SK-N-SH (cell line): ENCODE results near the gene KCNJ11. TPM values are rescaled to one million over a fixed set of nuclear protein-coding genes. Genes with fewer than 3 reads are reported as not detected.

Experiments
- CTCF ChIA-PET: fragments of 300-600, 350-600 bp; formaldehyde crosslinking; extraction: SDS; loops from one replicate; lab custom pipeline; 2021; lab: Yijun Ruan, JAX
- POLR2A ChIA-PET: fragments of 350-600 bp; sonication (Branson Sonifier 250); formaldehyde crosslinking; extraction: SDS; loops from one replicate; lab custom pipeline; 2020; ENCODE audit warnings: antibody characterized with exemption, inconsistent platforms; lab: Yijun Ruan, JAX
- DNase-seq: peaks from one replicate; pipeline ENCODE4 v3.0.0; 2012
- H2AFZ ChIP-seq: fragments of 200-600 bp; sonication (generic); 2 replicates; pipeline ENCODE4 v1.8.1; 2016; ENCODE audit warnings: antibody characterized with exemption, mild to moderate bottlenecking, low read depth
- H3F3A ChIP-seq: fragments of 200-600 bp; sonication (generic); replicated peaks from 2 replicates; pipeline ENCODE3; 2016; ENCODE audit warnings: antibody characterized with exemption, mild to moderate bottlenecking; ENCODE audit not compliant: insufficient read depth
- H3K27ac ChIP-seq, 2 experiments: fragments of 200-500 bp in 1 of 2; fragments of 200-600 bp in 1 of 2; sonication (Bioruptor generic) in 1 of 2; sonication (generic), shearing (Covaris generic) in 1 of 2; 2 replicates each; pipeline versions ENCODE4 v1.5.1 to v1.6.1; 2014 to 2016; ENCODE audit warnings: low read depth in 2 of 2, inconsistent platforms in 1 of 2, low read length in 1 of 2, mild to moderate bottlenecking in 1 of 2, mixed read lengths in 1 of 2
- H3K27me3 ChIP-seq: fragments of 200-600 bp; sonication (generic), shearing (Covaris generic); 2 replicates; pipeline ENCODE4 v1.6.1; 2016; ENCODE audit warnings: mixed run types; ENCODE audit not compliant: insufficient read depth
- H3K36me3 ChIP-seq, 2 experiments: fragments of 200-500 bp in 1 of 2; fragments of 200-600 bp in 1 of 2; sonication (Bioruptor generic) in 1 of 2; sonication (generic) in 1 of 2; replicated peaks in 1 of 2; 2 replicates each; pipeline versions ENCODE3 to v1.5.1; 2014 to 2016; ENCODE audit warnings: low read length in 1 of 2, mild to moderate bottlenecking in 1 of 2; ENCODE audit not compliant: insufficient read depth in 2 of 2, control insufficient read depth in 1 of 2
- H3K4me1 ChIP-seq, 2 experiments: fragments of 200-500 bp in 1 of 2; fragments of 200-600 bp in 1 of 2; sonication (Bioruptor generic) in 1 of 2; sonication (generic), shearing (Covaris generic) in 1 of 2; 2 replicates each; pipeline versions ENCODE4 v1.5.1 to v1.6.1; 2014 to 2016; ENCODE audit warnings: low read depth in 1 of 2, low read length in 1 of 2, mixed run types in 1 of 2; ENCODE audit not compliant: insufficient read depth in 2 of 2, control insufficient read depth in 1 of 2
- H3K4me2 ChIP-seq: fragments of 200-600 bp; sonication (generic), shearing (Covaris generic); 2 replicates; pipeline ENCODE4 v1.6.1; 2017; ENCODE audit warnings: mixed run types
- H3K4me3 ChIP-seq, 2 experiments: fragments of 200-500 bp in 1 of 2; fragments of 200-600 bp in 1 of 2; sonication (Bioruptor generic) in 1 of 2; sonication (generic), shearing (Covaris generic) in 1 of 2; 2 replicates each; pipeline versions ENCODE4 v1.5.1 to v1.8.1; 2014 to 2016; ENCODE audit warnings: low read depth in 2 of 2, inconsistent platforms in 1 of 2, low read length in 1 of 2, mild to moderate bottlenecking in 1 of 2, mixed read lengths in 1 of 2, moderate library complexity in 1 of 2
- H3K79me2 ChIP-seq: fragments of 200-600 bp; sonication (generic); 2 replicates; pipeline ENCODE4 v1.8.1; 2017; ENCODE audit warnings: mild to moderate bottlenecking; ENCODE audit not compliant: insufficient read depth
- H3K9ac ChIP-seq: fragments of 200-600 bp; sonication (generic); 2 replicates; pipeline ENCODE4 v1.6.1; 2017; ENCODE audit warnings: mixed run types
- H3K9me2 ChIP-seq: fragments of 200-600 bp; sonication (generic); 2 replicates; pipeline ENCODE4 v1.6.1; 2017; ENCODE audit warnings: mixed run types
- H3K9me3 ChIP-seq: fragments of 200-600 bp; sonication (generic); 2 replicates; pipeline ENCODE4 v1.6.1; 2017; ENCODE audit warnings: mixed run types, mild to moderate bottlenecking, moderate library complexity
- H4K20me1 ChIP-seq: fragments of 200-600 bp; sonication (generic); 2 replicates; pipeline ENCODE4 v1.6.1; 2017; ENCODE audit warnings: mild to moderate bottlenecking, mixed run types; ENCODE audit not compliant: insufficient read depth
- CHD2 ChIP-seq: fragments of 150-350 bp; IDR thresholded peaks from 2 replicates; pipeline ENCODE4 v1.6.1; 2018; ENCODE audit warnings: low read length; ENCODE audit not compliant: partially characterized antibody
- EZH2phosphoT487 ChIP-seq: fragments of 200-600 bp; sonication (generic); IDR thresholded peaks from 2 replicates; pipeline ENCODE4 v1.6.1; 2017; ENCODE audit warnings: low read depth, mixed run types, mild to moderate bottlenecking, antibody characterized with exemption, moderate library complexity, borderline replicate concordance
- IRF3 ChIP-seq: fragments of 150-350 bp; IDR thresholded peaks from 2 replicates; pipeline ENCODE4 v1.6.1; 2016; ENCODE audit warnings: mild to moderate bottlenecking, low read depth, low read length
- JUND ChIP-seq: IDR thresholded peaks from 2 replicates; pipeline ENCODE4 v1.4.0; 2012
- SIN3A ChIP-seq: IDR thresholded peaks from 2 replicates; pipeline ENCODE4 v1.6.1; 2012; ENCODE audit warnings: low read depth, mild to moderate bottlenecking, low read length, moderate library complexity, borderline replicate concordance
- TAF1 ChIP-seq: IDR thresholded peaks from 2 replicates; pipeline ENCODE4 v1.6.1; 2012; ENCODE audit warnings: low read depth, mild to moderate bottlenecking, low read length, moderate library complexity, borderline replicate concordance
- TEAD4 ChIP-seq: IDR thresholded peaks from 2 replicates; pipeline ENCODE4 v1.4.0; 2012; ENCODE audit warnings: mild to moderate bottlenecking, borderline replicate concordance; ENCODE audit not compliant: insufficient read depth
- USF1 ChIP-seq: IDR thresholded peaks from 2 replicates; pipeline ENCODE4 v1.4.0; 2012; ENCODE audit warnings: low read depth, borderline replicate concordance
- YY1 ChIP-seq: IDR thresholded peaks from 2 replicates; pipeline ENCODE4 v1.4.0; 2012; ENCODE audit warnings: low read depth, mild to moderate bottlenecking
- WGBS: methylation state at CpG from one replicate; pipeline ENCODE4 v1.1.6; 2017; ENCODE audit warnings: low lambda C conversion rate; 5-methylcytosine and 5-hydroxymethylcytosine counted together
- polyA plus RNA-seq, 3 experiments: library from polyadenylated mRNA; depleted of rRNA; stranded (reverse); fragments of >200 nt; gene quantifications; 2 replicates each; pipeline ENCODE4 v1.2.3, GENCODE V29; 2012
- TF ChIP-seq, protein P1 (sequence below): IDR thresholded peaks from 2 replicates; pipeline ENCODE4; 2012

KCNJ11 gene
- polyA plus RNA-seq, 1 of the 3 experiments (the other 2 are of a cell fraction) = 0.23 TPM

DNA sequence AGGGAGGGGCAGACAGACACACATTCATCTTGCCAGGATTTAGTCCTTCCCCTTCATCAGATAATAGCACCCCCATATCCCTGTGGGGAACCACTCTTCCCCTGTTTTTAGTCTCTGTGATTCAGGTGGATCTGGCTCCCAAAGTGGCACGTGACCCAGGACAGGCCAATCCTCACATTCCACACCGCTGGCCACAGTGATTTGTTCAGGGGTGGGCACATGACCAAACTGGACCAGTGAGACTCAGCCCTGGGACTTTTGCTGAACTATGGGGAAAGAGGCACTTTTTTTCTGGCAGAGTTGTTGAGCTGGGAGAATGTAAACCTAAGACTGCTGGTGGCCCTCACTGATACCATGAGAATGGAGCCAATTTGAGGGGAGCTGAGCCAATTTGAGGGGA, 19.1 kb upstream of the KCNJ11 start:
- CTCF ChIA-PET = interaction anchor here (1.4 to 4.2 kb wide), 4 partner anchors 19 to 96 kb away, joined by 3 to 13 read pairs (median 8); partner anchors contain the start of gene KCNJ11
- Histone ChIP-seq H2AFZ (no peak overlapping the region), H3K9me2 (no peaks in the 10 kb centered on the region)

DNA sequence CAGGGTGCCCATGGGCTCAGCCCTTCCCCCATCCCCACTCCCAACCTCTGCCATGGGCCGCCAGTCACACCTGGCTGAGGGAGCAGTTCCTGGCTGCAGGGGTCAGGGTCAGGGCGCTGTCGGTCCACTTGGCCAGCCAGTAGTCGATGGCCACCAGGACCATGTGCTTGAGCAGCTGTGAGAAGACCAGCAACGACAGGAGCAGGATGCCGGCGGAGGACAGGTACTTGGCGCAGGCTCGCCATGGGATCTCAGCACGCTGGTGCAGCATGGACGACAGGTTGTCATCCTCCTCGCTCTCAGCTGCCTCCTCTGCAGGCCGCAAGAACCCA, 18.3 kb upstream of the KCNJ11 start:
- no CpG with 5 or more reads among the region's 13 CpGs for WGBS
- TF ChIP-seq, protein P1, sequence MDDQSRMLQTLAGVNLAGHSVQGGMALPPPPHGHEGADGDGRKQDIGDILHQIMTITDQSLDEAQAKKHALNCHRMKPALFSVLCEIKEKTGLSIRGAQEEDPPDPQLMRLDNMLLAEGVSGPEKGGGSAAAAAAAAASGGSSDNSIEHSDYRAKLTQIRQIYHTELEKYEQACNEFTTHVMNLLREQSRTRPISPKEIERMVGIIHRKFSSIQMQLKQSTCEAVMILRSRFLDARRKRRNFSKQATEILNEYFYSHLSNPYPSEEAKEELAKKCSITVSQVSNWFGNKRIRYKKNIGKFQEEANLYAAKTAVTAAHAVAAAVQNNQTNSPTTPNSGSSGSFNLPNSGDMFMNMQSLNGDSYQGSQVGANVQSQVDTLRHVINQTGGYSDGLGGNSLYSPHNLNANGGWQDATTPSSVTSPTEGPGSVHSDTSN = no peak
- TF ChIP-seq CHD2 = no peak
- no peak for TF ChIP-seq TAF1
- no peak for TF ChIP-seq IRF3
- no peak for TF ChIP-seq EZH2phosphoT487
- Histone ChIP-seq H3K27me3 (no peaks in the 10 kb centered on the region), H3K36me3 (no peaks in the 10 kb centered on the region), H3K4me2 (no peak overlapping the region), H4K20me1 (no peaks in the 10 kb centered on the region), H3K4me1 (peaks cover 0 to 16% of the 10 kb centered on the region in 2 experiments; a peak in 1 of 4 replicates), H2AFZ (no peak overlapping the region), H3K4me3 (no peak overlapping the region), H3K9me3 (no peaks in the 10 kb centered on the region), H3K9ac (no peak overlapping the region), H3K79me2 (no peaks in the 10 kb centered on the region), H3K27ac (no peak overlapping the region), H3K9me2 (no peaks in the 10 kb centered on the region), H3F3A (no peaks in the 10 kb centered on the region)
- ChIA-PET CTCF (interaction anchor here (0.6 to 4.2 kb wide), 9 partner anchors 10 to 121 kb away, joined by 3 to 13 read pairs (median 7); partner anchors contain the start of gene KCNJ11), POLR2A (no interaction called here)
- DNase-seq = no peak

More for the DNA sequence above, 19.1 kb upstream of the KCNJ11 start:
- Histone ChIP-seq H3F3A (no peaks in the 10 kb centered on the region), H3K4me2 (no peak overlapping the region), H3K27ac (no peak overlapping the region), H3K4me3 (no peak overlapping the region), H3K9me3 (no peaks in the 10 kb centered on the region), H3K4me1 (peaks cover 0 to 16% of the 10 kb centered on the region in 2 experiments; a peak in 1 of 4 replicates), H3K27me3 (no peaks in the 10 kb centered on the region), H3K79me2 (no peaks in the 10 kb centered on the region), H4K20me1 (no peaks in the 10 kb centered on the region), H3K9ac (no peak overlapping the region), H3K36me3 (no peaks in the 10 kb centered on the region)
- 56% methylated on average over 2 of the region's 2 CpGs for WGBS
- POLR2A ChIA-PET = no interaction called here
- no peak for TF ChIP-seq YY1
- TF ChIP-seq SIN3A = no peak
- TF ChIP-seq TEAD4 = no peak
- TF ChIP-seq JUND = no peak
- peak; percentile 40; the same call in 1 of the 2 replicates for TF ChIP-seq USF1
- DNase-seq = no peak
